HG02571 (cell line): ENCODE measurements around the gene CAPN5.
A peak's percentile ranks its signal among the peaks of the same experiment; 100 is the strongest.
"Not testable (repeated sequence)": the region's sequence is repeated elsewhere in the genome, so short reads cannot be mapped to it uniquely, and the experiment has no call there.

ENCODE experiments used
- ATAC-seq: cut with Tn5 transposase; IDR thresholded peaks from one replicate; pipeline ENCODE4 v1.9.1; 2021; ENCODE audit warnings: mild to moderate bottlenecking, moderate library complexity; ENCODE audit not compliant: unreplicated experiment

Gene CAPN5

GRCh38 chr11:77042111-77042726, 24.6 kb upstream of the CAPN5 start:
- ATAC-seq, result no peak

- ATAC-seq, result no peak
Measured at GRCh38 chr11:77044356-77044755, 22.4 kb upstream of the CAPN5 start.

GRCh38 chr11:77044886-77045285, 21.9 kb upstream of the CAPN5 start:
- ATAC-seq, result no peak

GRCh38 chr11:77046060-77046501, 20.7 kb upstream of the CAPN5 start:
- no peak for ATAC-seq

- peak; percentile 79 for ATAC-seq
Measured at GRCh38 chr11:77047007-77047927, 19.5 kb upstream of the CAPN5 start.

- not testable (repeated sequence) for ATAC-seq
Measured at GRCh38 chr11:77047928-77048446, 18.8 kb upstream of the CAPN5 start.

- ATAC-seq, result no peak
Measured at GRCh38 chr11:77049026-77049425, 17.7 kb upstream of the CAPN5 start.

GRCh38 chr11:77051511-77051910, 15.3 kb upstream of the CAPN5 start:
- no peak for ATAC-seq

GRCh38 chr11:77052518-77052917, 14.3 kb upstream of the CAPN5 start:
- ATAC-seq, result no peak

GRCh38 chr11:77053217-77054015, 13.4 kb upstream of the CAPN5 start:
- no peak for ATAC-seq

- ATAC-seq, result no peak
Measured at GRCh38 chr11:77054084-77054483, 12.7 kb upstream of the CAPN5 start.

GRCh38 chr11:77055101-77055561, 11.6 kb upstream of the CAPN5 start:
- ATAC-seq, result no peak

- no peak for ATAC-seq
Measured at GRCh38 chr11:77055913-77056312, 10.9 kb upstream of the CAPN5 start.

- no peak for ATAC-seq
Measured at GRCh38 chr11:77056814-77057402, 9.9 kb upstream of the CAPN5 start.

GRCh38 chr11:77057938-77058474, 8.8 kb upstream of the CAPN5 start:
- no peak for ATAC-seq

- no peak for ATAC-seq
Measured at GRCh38 chr11:77058900-77059299, 7.9 kb upstream of the CAPN5 start.

GRCh38 chr11:77059806-77060205, 7.0 kb upstream of the CAPN5 start:
- ATAC-seq, result no peak

GRCh38 chr11:77060234-77060633, 6.5 kb upstream of the CAPN5 start:
- no peak for ATAC-seq

GRCh38 chr11:77061258-77061657, 5.5 kb upstream of the CAPN5 start:
- not testable (repeated sequence) for ATAC-seq

GRCh38 chr11:77062924-77063323, 3.8 kb upstream of the CAPN5 start:
- ATAC-seq, result no peak
